GM19025 (cell line): ENCODE data around the gene COX17.

ENCODE experiments used
- ATAC-seq: cut with Tn5 transposase; IDR thresholded peaks from one replicate; pipeline ENCODE4 v1.9.1; 2021; ENCODE audit warnings: mild to moderate bottlenecking, low read depth, moderate library complexity; ENCODE audit not compliant: unreplicated experiment

COX17 gene

GRCh38 chr3:119675188-119675874 lies 1.9 kb downstream of the COX17 start:
- no peak for ATAC-seq

GRCh38 chr3:119673875-119674274 lies 3.3 kb downstream of the COX17 start:
- ATAC-seq, result no peak

- ATAC-seq, result no peak
Observed at GRCh38 chr3:119672776-119673175, 4.4 kb downstream of the COX17 start.

- ATAC-seq, result no peak
Observed at GRCh38 chr3:119669906-119670570, 7.2 kb downstream of the COX17 start.

GRCh38 chr3:119665954-119666559 lies 11.1 kb downstream of the COX17 start:
- ATAC-seq, result no peak

GRCh38 chr3:119664850-119665379 lies 12.3 kb downstream of the COX17 start:
- ATAC-seq, result no peak

- ATAC-seq, result no peak
Observed at GRCh38 chr3:119664370-119664769, 12.8 kb downstream of the COX17 start.

- no peak for ATAC-seq
Observed at GRCh38 chr3:119663885-119664284, 13.3 kb downstream of the COX17 start.

- no peak for ATAC-seq
Observed at GRCh38 chr3:119662604-119663373, 14.4 kb downstream of the COX17 start.

- ATAC-seq, result no peak
Observed at GRCh38 chr3:119660474-119661440, 16.4 kb downstream of the COX17 start, which contains the start of gene POPDC2. POPDC2 (minus strand) TSS chr3:119660589; CDS start chr3:119660423, 166 bp downstream.

- ATAC-seq, result no peak
Observed at GRCh38 chr3:119659606-119660291, 17.5 kb downstream of the COX17 start.

- no peak for ATAC-seq
Observed at GRCh38 chr3:119658994-119659393, 18.2 kb downstream of the COX17 start.

GRCh38 chr3:119657887-119658702 lies 19.1 kb downstream of the COX17 start:
- ATAC-seq, result no peak

- no peak for ATAC-seq
Observed at GRCh38 chr3:119653876-119654275, 23.3 kb downstream of the COX17 start.

- ATAC-seq, result no peak
Observed at GRCh38 chr3:119652306-119653033, 24.7 kb downstream of the COX17 start.

- ATAC-seq, result no peak
Observed at GRCh38 chr3:119649761-119650160, 27.4 kb downstream of the COX17 start.

GRCh38 chr3:119647843-119648575 lies 29.2 kb downstream of the COX17 start:
- no peak for ATAC-seq
